Psoas muscle (tissue), 8 donors: ENCODE results near the gene TMX4. TPM values are rescaled to one million over a fixed set of nuclear protein-coding genes. Genes with fewer than 3 reads are reported as not detected.
"Not testable (repeated sequence)": the region's sequence is repeated elsewhere in the genome, so short reads cannot be mapped to it uniquely, and the experiment has no call there.

Source experiments
- ATAC-seq, 4 donors: fragments of 200-7000 bp; cut with Tn5 transposase; one replicate each; pipeline ENCODE4 v1.9.1; 2020; ENCODE audit warnings: moderate library complexity in 3 of 4, mild to moderate bottlenecking in 2 of 4
- DNase-seq, 2 donors: peaks; one replicate each; pipeline ENCODE4 v3.0.0-alpha.2; 2020
- H3K27ac ChIP-seq: fragments of 200-600 bp; one replicate; pipeline ENCODE4 v1.8.0; 2022
- H3K27me3 ChIP-seq, 3 donors: fragments of 200-600 bp in 1 of 3; one replicate each; pipeline versions ENCODE4 v1.6.1 to v1.8.0; 2013 to 2022; ENCODE audit warnings: low read length in 2 of 3, mild to moderate bottlenecking in 2 of 3, moderate library complexity in 1 of 3; ENCODE audit not compliant: insufficient read depth in 3 of 3
- H3K36me3 ChIP-seq, 2 donors: fragments of 200-600 bp in 1 of 2; one replicate each; pipeline versions ENCODE4 v1.6.1 to v1.8.0; 2013 to 2022; ENCODE audit warnings: low read depth in 1 of 2, mild to moderate bottlenecking in 1 of 2, moderate library complexity in 1 of 2; ENCODE audit not compliant: insufficient read depth in 1 of 2
- H3K4me1 ChIP-seq: fragments of 200-600 bp; one replicate; pipeline ENCODE4 v1.8.0; 2022
- H3K4me3 ChIP-seq: fragments of 200-600 bp; one replicate; pipeline ENCODE4 v1.8.0; 2022; ENCODE audit warnings: mild to moderate bottlenecking
- H3K9me3 ChIP-seq: fragments of 200-600 bp; one replicate; pipeline ENCODE4 v1.8.0; 2022
- WGBS, 3 donors: extraction: QIAGEN DNeasy Blood & Tissue Kit; methylation state at CpG; one replicate each; pipeline versions ENCODE4 v1.1.6 to v1.1.7; 2013; 5-methylcytosine and 5-hydroxymethylcytosine counted together
- intact Hi-C, 2 donors: fragments of 100-400 bp; cut with DNase I; formaldehyde crosslinking; loops; one replicate each; pipeline versions ENCODE4 v1.11.0 to v1.14.2; 2022
- polyA plus RNA-seq, 3 donors: library from polyadenylated mRNA; stranded (reverse); fragments of 200-250 nt; gene quantifications; one replicate each; pipeline ENCODE4 v1.2.3, GENCODE V29; 2013
- total RNA-seq, 4 donors: library from RNA; stranded (reverse); fragmentation: NEBNext Ultra II Directional in 2 of 4; extraction: Animal tissue kit (Norgen Biotek cat#: 25700) in 2 of 4; gene quantifications; one replicate each; pipeline versions ENCODE4 v1.2.1 to v1.2.4, GENCODE V29; 2021 to 2023
- TF ChIP-seq, protein P1 (sequence below): fragments of 200-600 bp; IDR thresholded peaks from one replicate; pipeline ENCODE4 v1.8.0; 2022; ENCODE audit warnings: antibody characterized with exemption
- donor health status: healthy with polysubstance abuse.
- donor health status: DM: no; HTN: no; CAD: no; lungs with moderate emphysema.
- donor health status: Bipolar disorder and iron deficiency.
- donor health status: healthy.
- donor health status: DM: yes; HTN: yes; CAD: no.
- donor health status: DM: no; HTN: no; CAD: no.
- donor health status: DM: no; HTN: no; CAD: no.
- donor health status: DM: yes; HTN: yes; CAD: no.

TMX4 gene
- total and polyA plus RNA-seq, 7 donors: 9.3 to 66.7 (median 42.7) TPM

DNA sequence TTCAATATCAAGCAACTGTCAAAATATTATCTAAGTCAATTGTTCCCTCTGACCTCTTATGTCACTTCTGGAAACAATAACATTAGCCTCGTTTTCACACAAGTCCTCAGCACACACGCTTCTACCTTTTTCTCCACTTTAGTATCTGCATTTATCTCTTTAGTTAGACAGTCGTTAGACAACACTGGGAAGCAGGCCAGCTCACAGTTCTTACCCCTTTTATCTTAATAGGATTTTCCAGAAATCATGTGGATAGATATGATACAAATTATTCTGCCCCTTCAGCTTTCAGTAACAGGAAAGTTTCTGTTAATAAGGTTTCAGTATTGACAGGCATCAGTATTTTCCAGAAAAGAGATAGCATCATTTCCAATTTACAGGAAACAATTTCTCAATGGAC is 53.4 kb downstream of the TMX4 start:
- ATAC-seq (no peak), DNase-seq (no peak)
- H3K4me1 ChIP-seq: no peaks in the 10 kb centered on the region
- no peak overlapping the region for H3K27ac ChIP-seq
- H3K4me3 ChIP-seq: no peak overlapping the region
- H3K27me3 ChIP-seq: peaks cover 0 to 3% (median 0%) of the 10 kb centered on the region in 3 donors
- no peaks in the 10 kb centered on the region for H3K36me3 ChIP-seq
- H3K9me3 ChIP-seq: no peaks in the 10 kb centered on the region
- TF ChIP-seq, protein P1, sequence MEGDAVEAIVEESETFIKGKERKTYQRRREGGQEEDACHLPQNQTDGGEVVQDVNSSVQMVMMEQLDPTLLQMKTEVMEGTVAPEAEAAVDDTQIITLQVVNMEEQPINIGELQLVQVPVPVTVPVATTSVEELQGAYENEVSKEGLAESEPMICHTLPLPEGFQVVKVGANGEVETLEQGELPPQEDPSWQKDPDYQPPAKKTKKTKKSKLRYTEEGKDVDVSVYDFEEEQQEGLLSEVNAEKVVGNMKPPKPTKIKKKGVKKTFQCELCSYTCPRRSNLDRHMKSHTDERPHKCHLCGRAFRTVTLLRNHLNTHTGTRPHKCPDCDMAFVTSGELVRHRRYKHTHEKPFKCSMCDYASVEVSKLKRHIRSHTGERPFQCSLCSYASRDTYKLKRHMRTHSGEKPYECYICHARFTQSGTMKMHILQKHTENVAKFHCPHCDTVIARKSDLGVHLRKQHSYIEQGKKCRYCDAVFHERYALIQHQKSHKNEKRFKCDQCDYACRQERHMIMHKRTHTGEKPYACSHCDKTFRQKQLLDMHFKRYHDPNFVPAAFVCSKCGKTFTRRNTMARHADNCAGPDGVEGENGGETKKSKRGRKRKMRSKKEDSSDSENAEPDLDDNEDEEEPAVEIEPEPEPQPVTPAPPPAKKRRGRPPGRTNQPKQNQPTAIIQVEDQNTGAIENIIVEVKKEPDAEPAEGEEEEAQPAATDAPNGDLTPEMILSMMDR: no peak
- intact Hi-C loops: no loop called here
- 39 to 41% (median 40%) methylated on average over 3 of the region's 3 CpGs for WGBS, 3 donors

DNA sequence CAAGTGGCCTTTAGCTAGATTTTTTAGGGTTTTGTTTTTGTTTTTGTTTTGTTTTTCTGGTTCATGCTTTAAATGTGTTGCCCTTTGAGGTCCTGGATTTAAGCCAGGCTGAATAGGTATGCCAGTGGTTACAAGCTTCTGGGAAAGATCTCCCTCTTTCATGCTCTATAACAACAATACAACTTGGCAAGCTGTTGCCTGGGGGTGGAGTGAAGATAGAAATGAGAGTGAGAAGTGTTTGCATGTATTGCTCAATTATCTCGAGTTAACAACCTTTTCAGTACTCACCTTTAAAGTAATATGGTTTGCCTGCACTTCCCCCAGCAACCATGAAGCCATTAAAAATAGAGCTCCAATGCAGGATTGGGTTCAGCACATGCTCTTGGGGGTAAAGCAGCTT is 60.1 kb downstream of the TMX4 start:
- ATAC-seq: no peak
- 28 to 62% (median 35%) methylated on average over 1 of the region's 1 CpG for WGBS, 3 donors

DNA sequence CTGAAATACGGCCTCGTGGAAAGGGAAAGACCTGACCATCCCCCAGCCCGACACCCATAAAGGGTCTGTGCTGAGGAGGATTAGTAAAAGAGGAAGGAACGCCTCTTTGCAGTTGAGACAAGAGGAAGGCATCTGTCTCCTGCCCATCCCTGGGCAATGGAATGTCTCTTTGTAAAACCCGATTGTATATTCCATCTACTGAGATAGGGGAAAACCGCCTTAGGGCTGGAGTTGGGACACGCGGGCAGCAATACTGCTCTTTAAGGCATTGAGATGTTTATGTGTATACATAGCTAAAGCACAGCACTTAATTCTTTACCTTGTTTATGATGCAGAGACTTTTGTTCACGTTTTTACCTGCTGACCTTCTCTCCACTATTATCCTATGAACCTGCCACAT is 63.0 kb downstream of the TMX4 start:
- H3K27me3 ChIP-seq, H3K9me3 ChIP-seq, DNase-seq, H3K36me3 ChIP-seq, H3K4me3 ChIP-seq, ATAC-seq, H3K4me1 ChIP-seq, H3K27ac ChIP-seq, intact Hi-C loops: not testable (repeated sequence)
- 77 to 81% (median 80%) methylated on average over 9 of the region's 9 CpGs for WGBS, 3 donors

More for the DNA sequence above, 60.1 kb downstream of the TMX4 start:
- H3K4me3 ChIP-seq: no peak overlapping the region
- DNase-seq: no peak
- H3K27ac ChIP-seq: no peak overlapping the region
- H3K9me3 ChIP-seq: no peaks in the 10 kb centered on the region
- TF ChIP-seq, protein P1: no peak
- intact Hi-C loops: no loop called here
- H3K4me1 ChIP-seq: no peaks in the 10 kb centered on the region
- no peaks in the 10 kb centered on the region for H3K36me3 ChIP-seq
- no peaks in the 10 kb centered on the region for H3K27me3 ChIP-seq

DNA sequence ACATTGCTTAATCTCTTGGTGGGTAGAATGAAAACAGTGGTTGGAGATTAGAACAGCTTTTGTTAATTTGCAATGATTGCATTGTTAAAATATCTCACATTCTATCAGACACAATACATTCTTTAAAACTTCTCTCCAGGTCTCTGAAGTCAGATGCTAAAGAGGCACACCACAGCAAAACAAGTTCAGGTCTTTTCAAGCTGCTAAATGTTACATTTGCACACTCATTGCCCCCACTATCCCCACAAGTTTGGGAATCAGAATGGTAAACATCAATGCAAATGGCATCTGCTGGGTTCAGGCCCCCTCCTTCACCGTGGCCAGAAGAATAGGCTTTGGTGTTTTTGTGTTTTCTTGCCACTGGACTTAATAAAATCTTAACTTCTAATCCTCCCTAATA is 69.2 kb downstream of the TMX4 start:
- TF ChIP-seq, protein P1: no peak
- ATAC-seq: no peak
- 64 to 65% (median 65%) methylated on average over 1 of the region's 1 CpG for WGBS, 3 donors
- no peak for DNase-seq
- no peaks in the 10 kb centered on the region for H3K36me3 ChIP-seq
- H3K27ac ChIP-seq: no peak overlapping the region
- no peaks in the 10 kb centered on the region for H3K9me3 ChIP-seq
- no peaks in the 10 kb centered on the region for H3K27me3 ChIP-seq
- intact Hi-C loops: no loop called here
- no peak overlapping the region for H3K4me3 ChIP-seq
- H3K4me1 ChIP-seq: no peaks in the 10 kb centered on the region

DNA sequence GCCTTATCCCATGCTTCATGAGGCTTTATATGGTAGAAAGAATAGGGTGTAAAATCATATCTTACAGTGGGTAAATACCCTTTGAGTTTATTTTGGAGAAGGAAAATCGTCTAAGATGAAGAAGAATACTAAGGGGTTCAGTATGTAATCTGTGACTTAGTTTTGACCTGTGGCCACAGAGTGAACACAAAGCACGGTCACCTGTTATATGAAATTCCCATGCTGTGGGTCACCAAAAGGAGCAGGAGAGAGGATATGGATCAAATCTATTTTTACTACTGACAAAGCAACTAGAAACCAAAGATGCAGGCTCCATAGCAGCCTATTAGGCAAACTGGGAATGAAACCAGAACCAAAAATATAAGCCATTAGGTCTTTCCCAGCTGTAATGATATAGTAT is 75.7 kb downstream of the TMX4 start:
- 26 to 30% (median 26%) methylated on average over 2 of the region's 2 CpGs for WGBS, 3 donors
- Histone ChIP-seq H3K36me3 (no peaks in the 10 kb centered on the region), H3K27ac (no peak overlapping the region), H3K4me3 (no peak overlapping the region), H3K9me3 (no peaks in the 10 kb centered on the region), H3K27me3 (no peaks in the 10 kb centered on the region), H3K4me1 (no peaks in the 10 kb centered on the region)
- DNase-seq: no peak
- TF ChIP-seq, protein P1: no peak
- intact Hi-C loops: no loop called here
- ATAC-seq: no peak
